OCI-LY7 (cell line): ENCODE data around the gene CYBRD1. TPM values are rescaled to one million over a fixed set of nuclear protein-coding genes. Genes with fewer than 3 reads are reported as not detected.

Experiments used
- BruUV-seq: library from RNA; stranded (reverse); fragments of 400-500 nt; replicated peaks from 2 replicates; lab custom pipeline; 2021; lab: Mats Ljungman, UMichigan
- CTCF ChIA-PET: fragments of 300-600 bp; sonication (Branson Sonifier 250); formaldehyde crosslinking; loops from one replicate; lab custom pipeline; 2022; ENCODE audit warnings: antibody characterized with exemption; ENCODE audit not compliant: unreplicated experiment; lab: Charles Lee
- POLR2A ChIA-PET: fragments of 300-600 bp; sonication (Branson Sonifier 250); formaldehyde crosslinking; loops from one replicate; lab custom pipeline; 2022; ENCODE audit warnings: antibody characterized with exemption; lab: Charles Lee
- DNase-seq: peaks from one replicate; pipeline ENCODE4 v3.0.0-alpha.2; 2015; ENCODE audit warnings: low spot score
- H2AFZ ChIP-seq: fragments of 200-600 bp; sonication (generic), shearing (Covaris generic); 2 replicates; pipeline ENCODE4 v1.6.1; 2014; ENCODE audit warnings: mild to moderate bottlenecking, antibody characterized with exemption, low read length, moderate library complexity
- H3K27ac ChIP-seq: fragments of 200-600 bp; sonication (generic); 2 replicates; pipeline ENCODE4 v1.5.1; 2014; ENCODE audit warnings: mixed run types, low read depth, mild to moderate bottlenecking, moderate library complexity, low read length, inconsistent platforms; ENCODE audit not compliant: poor library complexity, severe bottlenecking
- H3K36me3 ChIP-seq: fragments of 200-600 bp; sonication (generic); 2 replicates; pipeline ENCODE4 v1.6.1; 2014; ENCODE audit warnings: mild to moderate bottlenecking, antibody characterized with exemption, low read length, moderate library complexity, mixed read lengths; ENCODE audit not compliant: insufficient read depth
- H3K4me1 ChIP-seq: fragments of 200-600 bp; sonication (generic); 2 replicates; pipeline ENCODE4 v1.5.1; 2014; ENCODE audit warnings: mild to moderate bottlenecking, low read length; ENCODE audit not compliant: insufficient read depth, poor library complexity, severe bottlenecking
- H3K4me2 ChIP-seq: fragments of 200-600 bp; sonication (generic); 2 replicates; pipeline ENCODE4 v1.6.1; 2014; ENCODE audit warnings: mild to moderate bottlenecking, low read length
- H3K4me3 ChIP-seq: fragments of 200-600 bp; sonication (generic); 2 replicates; pipeline ENCODE4 v1.5.1; 2014; ENCODE audit warnings: mild to moderate bottlenecking, low read depth, low read length; ENCODE audit not compliant: poor library complexity, severe bottlenecking
- H3K79me2 ChIP-seq: fragments of 200-600 bp; sonication (generic); 2 replicates; pipeline ENCODE4 v1.6.1; 2016; ENCODE audit warnings: low read depth, mild to moderate bottlenecking, low read length, moderate library complexity, mixed read lengths; ENCODE audit not compliant: insufficient read depth
- H3K9me2 ChIP-seq: fragments of 200-600 bp; sonication (generic); 2 replicates; pipeline ENCODE4 v1.6.1; 2016; ENCODE audit warnings: mild to moderate bottlenecking, low read length, mixed read lengths; ENCODE audit not compliant: insufficient read depth
- H3K9me3 ChIP-seq: fragments of 200-600 bp; sonication (generic); 2 replicates; pipeline ENCODE4 v1.6.1; 2014; ENCODE audit warnings: mild to moderate bottlenecking, mixed run types, low read length, mixed read lengths
- H4K20me1 ChIP-seq: fragments of 200-600 bp; sonication (generic); 2 replicates; pipeline ENCODE4 v1.6.1; 2014; ENCODE audit warnings: mild to moderate bottlenecking, antibody characterized with exemption, low read length, moderate library complexity, mixed read lengths; ENCODE audit not compliant: insufficient read depth
- CTCF ChIP-seq: fragments of 200-600 bp; sonication (generic); conservative IDR thresholded peaks from 2 replicates; pipeline ENCODE4 v1.5.1; 2014; ENCODE audit warnings: mild to moderate bottlenecking, antibody characterized with exemption, low read length, moderate library complexity, mixed read lengths
- EZH2phosphoT487 ChIP-seq: fragments of 200-600 bp; sonication (generic); IDR thresholded peaks from 2 replicates; pipeline ENCODE4 v1.6.1; 2018; ENCODE audit warnings: low read depth, borderline replicate concordance, mild to moderate bottlenecking, mixed run types, antibody characterized with exemption, low read length, moderate library complexity, mixed read lengths
- intact Hi-C: fragments of 100-400 bp; cut with micrococcal nuclease; formaldehyde crosslinking; loops from one replicate; pipeline ENCODE4 v1.10.0; 2022; ENCODE audit not compliant: unreplicated experiment
- total RNA-seq, 2 experiments: library from RNA; depleted of rRNA in 1 of 2; stranded (reverse); fragments of >200 nt in 1 of 2; shearing (Covaris generic) in 1 of 2; gene quantifications; 2 replicates each; pipeline ENCODE4 v1.2.3, GENCODE V29; 2014 to 2022

CYBRD1 gene
- total RNA-seq, 2 experiments from 2014 or later, result not detected

DNA sequence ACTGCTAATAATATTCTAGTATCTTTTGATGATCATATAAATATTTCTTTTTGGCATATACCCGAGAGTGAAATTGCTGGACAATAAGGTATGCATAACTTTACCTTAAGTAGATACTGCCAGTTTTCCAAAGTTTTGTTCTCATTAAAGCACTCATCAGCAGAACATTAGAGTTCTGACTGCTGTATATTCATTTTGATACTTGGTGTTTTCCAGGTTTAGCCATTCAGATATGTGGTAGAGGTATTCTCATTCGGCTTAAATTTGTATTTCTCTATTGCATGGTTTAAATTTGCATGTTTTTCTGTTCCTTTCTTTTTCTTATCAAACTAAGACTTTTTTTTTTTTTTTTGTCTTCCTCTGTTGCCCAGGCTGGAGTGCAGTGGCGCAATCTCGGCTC is 18.2 kb downstream of the CYBRD1 start:
- H3K4me3 ChIP-seq, result no peak overlapping the region
- CTCF ChIA-PET, result no interaction called here
- no peak overlapping the region for H3K4me2 ChIP-seq
- no peak overlapping the region for H2AFZ ChIP-seq
- H3K36me3 ChIP-seq, result no peaks in the 10 kb centered on the region
- intact Hi-C loops, result no loop called here
- no peaks in the 10 kb centered on the region for H3K9me2 ChIP-seq
- no peaks in the 10 kb centered on the region for H4K20me1 ChIP-seq
- TF ChIP-seq CTCF, result no peak
- TF ChIP-seq EZH2phosphoT487, result no peak
- POLR2A ChIA-PET, result no interaction called here
- H3K9me3 ChIP-seq, result no peaks in the 10 kb centered on the region
- H3K4me1 ChIP-seq, result no peaks in the 10 kb centered on the region
- no TSS peak for BruUV-seq
- H3K79me2 ChIP-seq, result no peaks in the 10 kb centered on the region
- no peak overlapping the region for H3K27ac ChIP-seq
- DNase-seq, result no peak

DNA sequence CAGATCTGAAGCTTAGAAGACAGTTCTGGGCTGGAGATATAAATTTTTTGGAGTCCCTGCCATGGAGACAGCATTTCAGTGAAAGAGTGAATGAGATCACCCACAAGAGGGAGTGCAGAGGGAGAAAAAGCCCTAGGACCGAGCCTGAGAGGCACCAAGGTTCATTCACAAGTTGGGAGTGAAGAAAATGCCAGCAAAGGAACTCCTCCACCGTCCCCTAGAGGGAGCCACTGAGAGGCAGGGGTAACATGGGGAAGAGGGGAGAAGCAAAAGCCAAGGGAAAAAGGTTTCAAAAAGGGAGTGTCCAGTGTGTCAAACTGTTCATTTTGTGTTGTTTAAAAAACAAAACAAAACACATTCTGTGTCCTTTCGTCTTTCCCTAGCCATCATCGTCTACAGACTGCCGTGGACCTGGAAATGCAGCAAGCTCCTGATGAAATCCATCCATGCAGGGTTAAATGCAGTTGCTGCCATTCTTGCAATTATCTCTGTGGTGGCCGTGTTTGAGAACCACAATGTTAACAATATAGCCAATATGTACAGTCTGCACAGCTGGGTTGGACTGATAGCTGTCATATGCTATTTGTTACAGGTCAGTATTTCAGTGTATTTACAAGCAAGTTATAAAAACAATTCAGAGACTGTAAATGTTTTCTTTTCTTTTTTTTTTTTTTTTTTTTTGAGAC is 19.1 kb downstream of the CYBRD1 start:
- H3K9me3 ChIP-seq, result no peaks in the 10 kb centered on the region

More for the DNA sequence above, 19.1 kb downstream of the CYBRD1 start:
- BruUV-seq, result no TSS peak
- no peaks in the 10 kb centered on the region for H3K36me3 ChIP-seq
- no peaks in the 10 kb centered on the region for H4K20me1 ChIP-seq
- H3K4me2 ChIP-seq, result no peak overlapping the region
- no peaks in the 10 kb centered on the region for H3K79me2 ChIP-seq
- H3K9me2 ChIP-seq, result no peaks in the 10 kb centered on the region
- no peak overlapping the region for H2AFZ ChIP-seq
- POLR2A ChIA-PET, result interaction anchor here (0.7 kb wide), 1 partner anchor 993 kb away, joined by 5 read pairs; no protein-coding TSS in a partner anchor
- TF ChIP-seq CTCF (peak; percentile 78), EZH2phosphoT487 (no peak)
- no peak overlapping the region for H3K27ac ChIP-seq
- CTCF ChIA-PET, result no interaction called here
- H3K4me1 ChIP-seq, result no peaks in the 10 kb centered on the region
- peak; percentile 30 for DNase-seq
- no peak overlapping the region for H3K4me3 ChIP-seq
- intact Hi-C loops, result no loop called here
